ENCODE results near the gene EIF4G3. TPM values are rescaled to one million over a fixed set of nuclear protein-coding genes. Genes with fewer than 3 reads are reported as not detected.

Gene EIF4G3
- total RNA-seq, 1 experiment from 2014 or later, result 72.0 TPM

- H3K27ac ChIP-seq (ENCODE audit: insufficient read length, low read depth, low read length), result no peak overlapping the region
- H3T11ph ChIP-seq (ENCODE audit: low read length), result no peak overlapping the region
- H3K9ac ChIP-seq (ENCODE audit: extremely low read depth, insufficient read length, low read length), result no peak overlapping the region
- H4K91ac ChIP-seq (ENCODE audit: insufficient read length, low read depth, low read length), result no peak overlapping the region
- no peaks in the 10 kb centered on the region for H3K79me2 ChIP-seq (ENCODE audit: insufficient read depth, low read length)
- no peak overlapping the region for H4K8ac ChIP-seq (replicated peaks; ENCODE audit: insufficient read length, low read depth, low read length)
- no peak for TF ChIP-seq CTCF (conservative IDR thresholded peaks at IDR 0.05)
- Mint-ChIP-seq H3K9me3 (no peaks in the 10 kb centered on the region), H3K4me3 (no peak overlapping the region), H3K27me3 (ENCODE audit: low read depth) (no peaks in the 10 kb centered on the region), H3K4me1 (no peaks in the 10 kb centered on the region), H3K36me3 (ENCODE audit: insufficient read depth in 1 of 3, low read depth in 3 of 3) (peaks cover 45 to 70% (median 67%) of the 10 kb centered on the region in 3 experiments), H3K27ac (no peak overlapping the region)
- no peaks in the 10 kb centered on the region for H3K4me1 ChIP-seq (ENCODE audit: insufficient read depth, low read length)
- H3K23ac ChIP-seq (ENCODE audit: insufficient read length, low read depth, low read length), result no peak overlapping the region
- no peak overlapping the region for H3K18ac ChIP-seq (ENCODE audit: insufficient read length, low read depth, low read length)
- H4K5ac ChIP-seq (ENCODE audit: insufficient read length, low read depth, low read length), result no peak overlapping the region
- no peak overlapping the region for H2BK120ac ChIP-seq (ENCODE audit: low read depth, low read length, poor library complexity, severe bottlenecking)
- H2AK5ac ChIP-seq (ENCODE audit: insufficient read length, low read length), result no peak overlapping the region
- H3K9me3 ChIP-seq (ENCODE audit: control insufficient read depth, low read depth, low read length), result no peaks in the 10 kb centered on the region
- no peak overlapping the region for H2BK5ac ChIP-seq (ENCODE audit: insufficient read length, low read length)
- H3K4ac ChIP-seq (ENCODE audit: low read depth, low read length), result no peak overlapping the region
- no peaks in the 10 kb centered on the region for H3K23me2 ChIP-seq (ENCODE audit: insufficient read length, low read depth, low read length, poor library complexity, severe bottlenecking)
- no peak overlapping the region for H2BK20ac ChIP-seq (ENCODE audit: low read depth, low read length, poor library complexity, severe bottlenecking)
- H4K20me1 ChIP-seq (ENCODE audit: control insufficient read depth, insufficient read depth, insufficient read length), result no peaks in the 10 kb centered on the region
- no peak overlapping the region for H2BK15ac ChIP-seq (ENCODE audit: low read depth, low read length)
- no peak overlapping the region for H3K14ac ChIP-seq (ENCODE audit: insufficient read depth, low read length)
- DNase-seq, result no peak
- H2AFZ ChIP-seq (ENCODE audit: low read length), result no peak overlapping the region
- no peak overlapping the region for H2BK12ac ChIP-seq (ENCODE audit: insufficient read length, low read depth, low read length)
- no peaks in the 10 kb centered on the region for H3K27me3 ChIP-seq (ENCODE audit: insufficient read depth, low read length)
- no CpG with 5 or more reads among the region's 6 CpGs for WGBS (ENCODE audit: extremely low coverage, insufficient read length, low lambda C conversion rate)
- H3K56ac ChIP-seq (ENCODE audit: insufficient read length, low read depth, low read length), result no peak overlapping the region
- H3K4me2 ChIP-seq (ENCODE audit: insufficient read depth, insufficient read length, low read length), result no peak overlapping the region
- no peaks in the 10 kb centered on the region for H3K79me1 ChIP-seq (ENCODE audit: insufficient read depth, low read depth, low read length, poor library complexity, severe bottlenecking)
Observed at GRCh38 chr1:20846461-20847374, 330.0 kb downstream of the EIF4G3 start.
